GM20431 (cell line): ENCODE measurements around the gene SMIM32.

ENCODE experiments used
- in situ Hi-C: fragments of 300-500 bp; cut with MseI, MboI; formaldehyde crosslinking; loops from one replicate; pipeline ENCODE4 v1.15.0; 2020; ENCODE audit warnings: low sequenced_read_pairs; ENCODE audit not compliant: unreplicated experiment

The SMIM32 gene

DNA sequence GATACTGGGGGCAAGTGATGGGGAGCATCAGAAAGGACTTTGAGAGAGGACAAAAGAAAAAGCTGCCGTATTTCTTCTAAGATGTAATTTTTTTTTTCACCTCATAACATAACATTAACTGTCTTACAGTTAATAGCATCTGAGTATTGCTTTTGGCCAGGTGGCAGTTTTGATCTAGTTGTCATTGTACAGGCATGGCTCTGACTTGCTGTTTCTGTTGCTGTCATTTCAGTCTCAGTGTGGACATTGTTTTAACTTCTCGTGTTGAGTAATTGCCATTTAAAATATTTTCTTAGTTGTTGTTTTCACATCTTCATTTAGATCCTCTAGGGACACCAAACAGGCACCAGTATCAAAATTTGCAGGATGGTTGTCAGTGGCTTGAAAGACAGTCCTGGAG lies 47.9 kb downstream of the SMIM32 start:
- in situ Hi-C loops: no loop called here

DNA sequence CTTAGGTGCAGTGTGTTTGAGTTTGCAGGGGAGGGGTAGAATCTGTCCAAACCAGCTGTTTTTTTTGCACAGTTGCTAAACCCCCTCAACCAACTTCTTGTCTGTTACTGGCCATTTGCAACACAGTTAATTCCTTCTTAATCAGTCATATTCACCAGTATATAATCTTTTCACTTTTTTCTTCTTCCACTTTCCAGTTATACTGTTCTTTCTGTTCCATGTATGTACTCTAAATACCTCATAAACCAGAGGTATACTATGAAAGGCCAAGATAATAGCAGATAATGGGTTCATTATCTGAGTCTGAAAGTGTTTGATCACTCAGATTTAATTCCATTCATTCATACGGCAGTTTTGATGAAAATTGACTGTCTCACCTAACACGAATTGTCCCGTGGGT lies 49.2 kb downstream of the SMIM32 start:
- in situ Hi-C loops: no loop called here

DNA sequence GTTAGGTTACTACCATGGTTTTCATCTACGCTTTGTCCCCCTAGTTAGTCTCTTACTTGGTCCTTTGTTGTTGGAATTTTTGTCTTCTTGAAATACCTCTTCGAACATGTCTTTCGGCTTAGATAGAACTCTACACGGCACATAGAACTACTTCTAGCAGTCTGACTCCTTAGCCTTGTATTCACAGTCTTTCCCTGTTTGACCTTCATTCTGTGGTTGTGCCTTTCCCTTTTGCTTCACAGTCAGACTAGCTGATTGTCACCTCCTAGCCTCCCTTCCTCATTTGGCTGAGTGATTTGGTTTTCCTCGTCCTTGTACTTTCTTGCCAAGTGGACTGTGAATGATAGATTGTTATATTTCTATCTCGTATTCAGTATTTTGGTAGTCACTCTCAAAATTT lies 49.6 kb downstream of the SMIM32 start:
- in situ Hi-C loops: no loop called here

DNA sequence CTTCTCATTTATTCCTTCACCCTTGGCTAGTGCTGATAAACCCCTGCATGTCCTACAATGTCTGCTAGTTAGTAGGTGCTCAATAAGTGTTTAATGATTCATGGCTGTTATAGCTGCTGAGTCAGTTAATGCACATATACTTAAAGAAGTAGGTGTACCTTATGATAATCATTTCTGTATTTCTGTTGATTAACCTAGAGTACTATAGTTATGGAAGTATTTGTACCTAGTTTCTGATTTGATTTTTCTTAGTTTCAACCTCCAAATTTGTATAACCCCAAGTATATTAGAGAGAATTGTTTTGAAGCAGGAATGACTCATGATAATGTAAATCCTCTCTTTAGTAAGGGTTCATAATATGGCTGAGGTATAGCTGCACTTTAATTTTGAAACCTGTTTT lies 51.4 kb downstream of the SMIM32 start:
- in situ Hi-C loops: no loop called here
